Gastrocnemius medialis (tissue), 4 donors: ENCODE measurements around the gene CD37.
"Not testable (repeated sequence)": the region's sequence is repeated elsewhere in the genome, so short reads cannot be mapped to it uniquely, and the experiment has no call there.

ENCODE experiments used
- POLR2A ChIP-seq, 2 donors: fragments of 450-650 bp; IDR thresholded peaks; one replicate each; pipeline ENCODE4 v1.6.1; 2017; ENCODE audit warnings: antibody characterized with exemption in 2 of 2, mild to moderate bottlenecking in 2 of 2, moderate library complexity in 2 of 2
- TF ChIP-seq, protein P1 (sequence below), 5 experiments: fragments of 450-650 bp in 3 of 5; fragments of 200-600 bp in 2 of 5; sonication (generic) in 2 of 5; IDR thresholded peaks in 4 of 5; conservative IDR thresholded peaks in 1 of 5; 1 replicate in 4 of 5; 2 replicates in 1 of 5; pipeline ENCODE4 v1.5.1; 2016 to 2019; ENCODE audit warnings: antibody characterized with exemption in 5 of 5, mild to moderate bottlenecking in 3 of 5, moderate library complexity in 3 of 5

DNA sequence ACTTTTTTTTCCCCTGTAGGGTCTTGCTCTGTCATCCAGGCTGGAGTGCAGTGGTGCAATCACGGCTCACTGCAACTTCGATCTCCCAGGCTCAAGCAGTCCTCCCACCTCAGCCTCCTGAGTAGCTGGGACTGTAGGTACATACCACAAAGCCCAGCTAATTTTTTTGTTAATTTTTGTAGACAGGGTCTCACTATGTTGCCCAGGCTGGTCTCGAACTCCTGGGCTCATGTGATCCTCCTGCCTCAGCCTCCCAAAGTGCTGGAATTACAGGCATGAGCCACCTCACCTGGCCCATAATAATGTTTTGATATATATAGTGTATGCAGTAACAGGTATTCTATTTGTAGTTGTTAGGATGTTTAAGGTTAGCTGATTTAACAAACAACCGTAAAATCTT lies 4.0 kb upstream of the CD37 start:
- TF ChIP-seq POLR2A (IDR thresholded peaks at IDR 0.05) = not testable (repeated sequence)
- TF ChIP-seq, protein P1, sequence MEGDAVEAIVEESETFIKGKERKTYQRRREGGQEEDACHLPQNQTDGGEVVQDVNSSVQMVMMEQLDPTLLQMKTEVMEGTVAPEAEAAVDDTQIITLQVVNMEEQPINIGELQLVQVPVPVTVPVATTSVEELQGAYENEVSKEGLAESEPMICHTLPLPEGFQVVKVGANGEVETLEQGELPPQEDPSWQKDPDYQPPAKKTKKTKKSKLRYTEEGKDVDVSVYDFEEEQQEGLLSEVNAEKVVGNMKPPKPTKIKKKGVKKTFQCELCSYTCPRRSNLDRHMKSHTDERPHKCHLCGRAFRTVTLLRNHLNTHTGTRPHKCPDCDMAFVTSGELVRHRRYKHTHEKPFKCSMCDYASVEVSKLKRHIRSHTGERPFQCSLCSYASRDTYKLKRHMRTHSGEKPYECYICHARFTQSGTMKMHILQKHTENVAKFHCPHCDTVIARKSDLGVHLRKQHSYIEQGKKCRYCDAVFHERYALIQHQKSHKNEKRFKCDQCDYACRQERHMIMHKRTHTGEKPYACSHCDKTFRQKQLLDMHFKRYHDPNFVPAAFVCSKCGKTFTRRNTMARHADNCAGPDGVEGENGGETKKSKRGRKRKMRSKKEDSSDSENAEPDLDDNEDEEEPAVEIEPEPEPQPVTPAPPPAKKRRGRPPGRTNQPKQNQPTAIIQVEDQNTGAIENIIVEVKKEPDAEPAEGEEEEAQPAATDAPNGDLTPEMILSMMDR (IDR thresholded peaks at IDR 0.05 in 4 of 5, conservative IDR thresholded peaks at IDR 0.05 in 1 of 5) = not testable (repeated sequence)
